Testis (tissue), 2 donors: ENCODE data around the gene FOXD4.
"Not testable (repeated sequence)": the region's sequence is repeated elsewhere in the genome, so short reads cannot be mapped to it uniquely, and the experiment has no call there.

Experiments used
- CTCF ChIP-seq, 3 experiments: fragments of 450-650 bp in 2 of 3; fragments of 200-600 bp in 1 of 3; sonication (generic) in 1 of 3; IDR thresholded peaks; one replicate each; pipeline ENCODE4 v1.5.1; 2016 to 2019; ENCODE audit warnings: antibody characterized with exemption in 3 of 3, mild to moderate bottlenecking in 2 of 3, moderate library complexity in 1 of 3
- POLR2A ChIP-seq: fragments of 450-650 bp; IDR thresholded peaks from one replicate; pipeline ENCODE4 v1.6.1; 2017; ENCODE audit warnings: antibody characterized with exemption, mild to moderate bottlenecking, moderate library complexity

- not testable (repeated sequence) for TF ChIP-seq CTCF (IDR thresholded peaks at IDR 0.05); POLR2A
These were observed 35.1 kb downstream of the FOXD4 start for GRCh38 chr9:82932-83689.
